GM19099 (cell line): Measurements from ENCODE around the gene NRP1.

Source experiments
- POLR2A ChIP-seq: IDR thresholded peaks from 3 replicates; pipeline ENCODE4 v1.6.1; 2011; ENCODE audit warnings: low read depth; ENCODE audit not compliant: insufficient read length; ENCODE audit errors: extremely low read depth

NRP1 gene

GRCh38 chr10:33310853-33311252 is 23.6 kb downstream of the NRP1 start:
- no peak for TF ChIP-seq POLR2A

GRCh38 chr10:33309406-33309805 is 25.1 kb downstream of the NRP1 start:
- TF ChIP-seq POLR2A, result no peak

DNA sequence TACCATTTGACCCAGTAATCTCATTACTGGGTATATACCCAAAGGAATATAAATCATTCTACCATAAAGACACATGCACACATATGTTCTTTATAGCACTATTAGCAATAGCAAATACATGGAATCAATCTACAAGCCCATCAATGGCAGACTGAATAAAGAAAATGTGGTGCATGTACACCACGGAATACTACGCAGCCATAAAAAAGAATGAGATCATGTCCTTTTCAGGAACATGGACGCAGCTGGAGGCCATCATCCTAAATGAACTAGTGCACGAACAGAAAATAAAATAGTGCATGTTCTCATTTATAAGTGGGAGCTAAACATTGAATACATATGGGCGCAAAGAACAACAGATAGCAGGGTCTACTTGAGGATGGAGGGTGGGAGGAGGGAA is 26.6 kb downstream of the NRP1 start:
- TF ChIP-seq POLR2A, result no peak

DNA sequence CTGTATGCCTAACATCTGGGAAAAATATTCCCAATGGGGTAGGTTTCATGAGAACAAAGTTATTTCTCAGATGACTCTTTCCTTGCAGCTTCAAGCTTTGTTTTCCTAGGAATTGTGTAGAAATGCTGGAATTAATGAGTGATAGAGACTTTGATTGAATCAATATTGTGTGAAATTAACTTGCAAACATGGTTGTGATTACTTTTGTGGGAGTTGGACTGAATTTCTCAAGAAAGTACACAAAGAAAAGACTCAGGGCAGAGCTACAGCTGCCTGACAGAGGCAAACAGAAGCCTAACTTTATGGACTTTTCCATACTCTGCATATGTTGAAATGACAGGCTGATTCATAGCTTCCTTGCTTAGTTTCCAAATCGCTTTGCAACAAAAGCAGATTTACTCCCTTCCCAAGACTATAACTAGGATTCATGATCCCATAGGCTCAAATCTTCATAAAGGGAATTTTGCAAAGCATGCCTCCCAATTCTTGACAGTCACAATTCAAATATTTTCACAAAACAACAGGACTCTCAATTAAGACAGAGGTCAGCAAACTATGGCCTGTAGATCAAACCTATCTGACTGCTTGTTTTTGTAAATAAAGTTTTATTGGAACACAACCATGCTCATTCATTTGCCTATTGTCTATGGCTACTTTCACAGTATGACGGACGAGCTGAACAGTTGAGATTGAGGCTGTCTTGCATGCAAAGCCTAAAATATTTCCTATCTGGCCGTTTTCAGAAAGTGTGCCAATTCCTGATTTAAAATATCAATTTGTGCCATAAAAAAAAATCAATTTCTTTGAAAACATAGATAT is 27.6 kb downstream of the NRP1 start:
- TF ChIP-seq POLR2A, result no peak

GRCh38 chr10:33306126-33306525 is 28.3 kb downstream of the NRP1 start:
- TF ChIP-seq POLR2A, result no peak

- TF ChIP-seq POLR2A, result no peak
These were observed 29.8 kb downstream of the NRP1 start for GRCh38 chr10:33304423-33305225.

- TF ChIP-seq POLR2A, result no peak
These were observed 30.5 kb downstream of the NRP1 start for GRCh38 chr10:33303988-33304387.

GRCh38 chr10:33302208-33302829 is 32.1 kb downstream of the NRP1 start:
- no peak for TF ChIP-seq POLR2A

- TF ChIP-seq POLR2A, result no peak
These were observed 33.2 kb downstream of the NRP1 start for GRCh38 chr10:33301097-33301789.

DNA sequence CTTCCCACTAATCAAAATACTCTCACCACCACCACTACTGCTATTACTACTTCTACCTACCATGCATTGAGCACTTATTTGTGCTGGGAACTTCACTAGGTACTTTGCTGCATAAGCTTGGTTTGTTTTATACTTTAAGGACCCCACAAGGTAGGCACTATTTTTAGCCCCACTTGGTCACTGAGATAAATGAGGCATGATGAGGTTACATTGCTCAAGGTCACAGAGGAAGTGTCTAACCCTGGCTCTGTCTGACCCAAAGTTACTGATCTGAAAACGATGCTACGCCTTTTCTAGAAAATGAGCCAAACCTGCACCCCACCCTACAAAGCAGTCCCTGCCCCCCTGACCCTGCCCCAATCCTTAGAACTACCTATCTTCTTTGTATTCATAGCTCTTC is 35.6 kb downstream of the NRP1 start:
- no peak for TF ChIP-seq POLR2A

DNA sequence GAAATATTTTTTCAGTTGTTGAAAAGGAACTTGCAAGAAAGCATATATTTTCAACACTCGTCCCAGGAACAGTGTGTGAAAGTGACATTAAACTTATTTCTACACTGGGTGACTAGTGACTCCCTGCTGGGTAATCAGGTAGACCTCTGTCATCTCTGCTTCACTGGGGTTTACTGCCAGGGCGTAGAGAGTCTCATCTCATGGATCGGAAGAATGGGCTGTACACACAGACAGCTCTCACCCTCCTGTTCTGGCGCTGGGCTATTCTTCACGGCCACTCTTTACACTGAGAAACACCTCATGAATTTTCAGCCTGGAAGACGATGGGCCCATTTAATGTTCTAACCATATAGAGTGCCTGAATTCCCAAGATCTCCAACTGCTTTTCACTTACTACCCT is 36.4 kb downstream of the NRP1 start:
- no peak for TF ChIP-seq POLR2A

DNA sequence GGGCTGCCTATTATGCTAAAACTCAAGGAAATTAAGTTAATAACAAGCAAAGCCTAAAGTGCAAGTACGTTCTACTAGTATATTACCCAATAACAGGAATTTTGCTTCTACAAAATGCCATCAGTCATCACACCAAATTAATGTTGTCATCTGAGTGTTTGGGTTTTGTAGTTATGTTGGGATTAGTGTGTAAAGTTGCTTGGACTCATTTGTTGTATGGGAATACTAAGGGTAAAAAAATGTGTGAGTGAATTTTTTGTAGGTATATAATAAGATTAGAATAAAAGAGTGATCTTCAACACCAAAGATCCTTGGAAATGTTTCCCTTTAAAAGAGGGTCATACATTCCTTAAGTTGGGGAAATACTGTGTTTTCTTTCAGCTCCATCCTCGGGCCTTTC is 38.6 kb downstream of the NRP1 start:
- no peak for TF ChIP-seq POLR2A

GRCh38 chr10:33293531-33294170 is 40.8 kb downstream of the NRP1 start:
- TF ChIP-seq POLR2A, result no peak

DNA sequence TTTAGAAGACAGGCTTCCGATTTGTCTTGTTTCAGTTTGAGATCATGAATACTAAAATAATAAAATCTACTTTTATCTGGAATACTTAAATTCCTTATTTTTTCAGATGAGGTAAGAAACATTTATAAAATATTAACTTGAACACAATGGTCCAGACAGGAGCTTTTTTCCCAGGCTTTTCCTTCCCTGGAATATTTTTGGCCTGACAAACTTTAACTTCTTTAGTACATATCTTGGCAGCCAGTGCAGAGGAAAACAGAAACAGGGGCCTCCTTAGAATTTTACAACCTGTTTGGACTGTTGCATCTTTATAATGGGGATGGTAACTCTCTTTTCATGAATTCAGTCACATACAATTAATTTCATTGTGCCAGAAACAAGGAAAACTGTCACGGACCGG is 41.4 kb downstream of the NRP1 start:
- no peak for TF ChIP-seq POLR2A
